ENCODE measurements around the gene DNAH11. TPM values are rescaled to one million over a fixed set of nuclear protein-coding genes. Genes with fewer than 3 reads are reported as not detected.

Gene DNAH11
- polyA plus RNA-seq, 1 donor from 2014 or later: 0.16 TPM

DNA sequence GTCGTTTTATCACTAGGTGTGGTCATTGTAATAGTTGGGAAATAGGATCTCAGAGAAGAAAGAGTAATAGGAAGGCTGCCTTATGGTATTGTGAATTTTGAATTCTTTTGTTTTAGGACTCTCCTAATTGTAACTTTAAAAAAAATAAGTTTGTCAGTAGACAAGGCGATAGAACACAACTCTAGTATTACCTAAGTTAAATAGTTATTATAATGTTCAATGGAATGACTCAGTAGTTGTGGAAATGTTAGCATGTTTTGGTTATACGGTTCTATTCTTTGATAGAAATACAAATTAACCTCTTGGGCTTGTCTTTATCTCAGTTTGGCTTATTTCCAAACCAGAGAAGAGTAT is 1.4 kb downstream of the DNAH11 start:
- Histone ChIP-seq H3K27ac (ENCODE audit: low read length) (no peak overlapping the region), H3K9me3 (ENCODE audit: low read length) (no peaks in the 10 kb centered on the region), H4K20me1 (ENCODE audit: insufficient read depth) (no peaks in the 10 kb centered on the region), H3K9me2 (ENCODE audit: insufficient read depth, low read length) (no peaks in the 10 kb centered on the region), H3K79me2 (replicated peaks; ENCODE audit: insufficient read depth, low read length) (no peaks in the 10 kb centered on the region), H3K4me2 (ENCODE audit: low read length) (no peak overlapping the region), H3F3A (ENCODE audit: insufficient read depth, low read length, poor library complexity, severe bottlenecking) (no peaks in the 10 kb centered on the region), H3K27me3 (ENCODE audit: insufficient read depth, low read depth, low read length) (peaks cover 38% of the 10 kb centered on the region), H3K4me3 (ENCODE audit: low read length) (no peak overlapping the region), H2AFZ (ENCODE audit: low read depth, low read length) (no peak overlapping the region), H3K36me3 (ENCODE audit: insufficient read depth, low read length) (no peaks in the 10 kb centered on the region), H3K9ac (ENCODE audit: low read length) (no peak overlapping the region)
- TF ChIP-seq, protein P1, sequence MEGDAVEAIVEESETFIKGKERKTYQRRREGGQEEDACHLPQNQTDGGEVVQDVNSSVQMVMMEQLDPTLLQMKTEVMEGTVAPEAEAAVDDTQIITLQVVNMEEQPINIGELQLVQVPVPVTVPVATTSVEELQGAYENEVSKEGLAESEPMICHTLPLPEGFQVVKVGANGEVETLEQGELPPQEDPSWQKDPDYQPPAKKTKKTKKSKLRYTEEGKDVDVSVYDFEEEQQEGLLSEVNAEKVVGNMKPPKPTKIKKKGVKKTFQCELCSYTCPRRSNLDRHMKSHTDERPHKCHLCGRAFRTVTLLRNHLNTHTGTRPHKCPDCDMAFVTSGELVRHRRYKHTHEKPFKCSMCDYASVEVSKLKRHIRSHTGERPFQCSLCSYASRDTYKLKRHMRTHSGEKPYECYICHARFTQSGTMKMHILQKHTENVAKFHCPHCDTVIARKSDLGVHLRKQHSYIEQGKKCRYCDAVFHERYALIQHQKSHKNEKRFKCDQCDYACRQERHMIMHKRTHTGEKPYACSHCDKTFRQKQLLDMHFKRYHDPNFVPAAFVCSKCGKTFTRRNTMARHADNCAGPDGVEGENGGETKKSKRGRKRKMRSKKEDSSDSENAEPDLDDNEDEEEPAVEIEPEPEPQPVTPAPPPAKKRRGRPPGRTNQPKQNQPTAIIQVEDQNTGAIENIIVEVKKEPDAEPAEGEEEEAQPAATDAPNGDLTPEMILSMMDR (IDR thresholded peaks at IDR 0.05; ENCODE audit: poor library complexity, severe bottlenecking): no peak
- TF ChIP-seq POLR2AphosphoS5 (IDR thresholded peaks at IDR 0.05) (no peak), EP300 (conservative IDR thresholded peaks at IDR 0.05; ENCODE audit: poor library complexity, severe bottlenecking) (no peak), RAD21 (conservative IDR thresholded peaks at IDR 0.05) (no peak)

DNA sequence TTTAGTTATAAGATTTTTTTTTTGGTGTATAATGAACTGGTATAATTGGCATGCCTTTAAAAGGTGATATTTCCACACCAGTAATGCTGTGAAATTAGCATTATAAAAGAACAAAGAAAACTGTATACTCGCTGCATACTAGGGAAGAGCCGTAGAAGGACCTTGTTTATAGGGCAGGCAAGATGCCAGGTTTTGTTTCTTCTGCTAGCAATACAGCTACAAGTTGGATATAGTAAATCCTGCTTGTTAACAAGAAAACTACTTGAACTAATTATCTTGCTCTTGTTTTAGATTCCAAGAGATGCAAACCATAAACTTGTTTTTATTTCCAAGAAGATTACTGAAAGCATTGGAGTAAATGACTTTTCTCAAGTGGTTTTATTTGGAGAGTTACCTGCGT is 1.9 kb downstream of the DNAH11 start:
- Histone ChIP-seq H2AFZ (ENCODE audit: low read depth, low read length) (no peak overlapping the region), H4K20me1 (ENCODE audit: insufficient read depth) (no peaks in the 10 kb centered on the region), H3K79me2 (replicated peaks; ENCODE audit: insufficient read depth, low read length) (no peaks in the 10 kb centered on the region), H3K9me3 (ENCODE audit: low read length) (no peaks in the 10 kb centered on the region), H3K27me3 (ENCODE audit: insufficient read depth, low read depth, low read length) (peaks cover 38% of the 10 kb centered on the region), H3F3A (ENCODE audit: insufficient read depth, low read length, poor library complexity, severe bottlenecking) (no peaks in the 10 kb centered on the region), H3K4me3 (ENCODE audit: low read length) (no peak overlapping the region), H3K36me3 (ENCODE audit: insufficient read depth, low read length) (no peaks in the 10 kb centered on the region), H3K9ac (ENCODE audit: low read length) (no peak overlapping the region), H3K9me2 (ENCODE audit: insufficient read depth, low read length) (no peaks in the 10 kb centered on the region), H3K4me2 (ENCODE audit: low read length) (no peak overlapping the region), H3K27ac (ENCODE audit: low read length) (no peak overlapping the region)
- no peak for TF ChIP-seq MXI1 (conservative IDR thresholded peaks at IDR 0.05; ENCODE audit: poor library complexity, severe bottlenecking)
- TF ChIP-seq, protein P1 (IDR thresholded peaks at IDR 0.05; ENCODE audit: poor library complexity, severe bottlenecking): no peak

DNA sequence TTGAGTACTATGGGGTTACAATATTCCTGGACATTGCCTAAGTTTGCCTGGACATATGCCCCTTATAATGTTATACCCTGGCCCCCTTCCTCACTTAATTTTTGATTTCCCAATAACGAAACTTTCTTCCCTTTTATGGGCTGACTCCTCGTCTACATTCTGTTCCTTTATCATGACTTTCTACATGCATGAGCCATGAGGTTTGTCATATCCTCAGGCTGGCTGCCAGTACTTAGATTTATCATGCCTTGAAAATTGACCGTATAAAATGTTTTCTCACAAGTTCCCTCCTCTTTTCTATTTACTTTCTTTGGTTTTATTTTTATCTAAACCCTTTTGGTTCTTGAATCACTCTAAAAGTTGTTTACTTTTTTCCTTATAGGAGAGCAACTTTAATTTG is 4.7 kb downstream of the DNAH11 start:
- no peak overlapping the region for H3K9ac ChIP-seq (ENCODE audit: low read length)
- H4K20me1 ChIP-seq (ENCODE audit: insufficient read depth): no peaks in the 10 kb centered on the region
- H3K9me2 ChIP-seq (ENCODE audit: insufficient read depth, low read length): no peaks in the 10 kb centered on the region
- H3K27ac ChIP-seq (ENCODE audit: low read length): no peak overlapping the region
- H3K9me3 ChIP-seq (ENCODE audit: low read length): no peaks in the 10 kb centered on the region
- H3K4me3 ChIP-seq (ENCODE audit: low read length): no peak overlapping the region
- TF ChIP-seq EZH2 (IDR thresholded peaks at IDR 0.05; ENCODE audit: borderline replicate concordance, insufficient read depth, low read length, poor library complexity, severe bottlenecking) (no peak), POLR2AphosphoS5 (IDR thresholded peaks at IDR 0.05) (no peak), SMC3 (conservative IDR thresholded peaks at IDR 0.05; ENCODE audit: poor library complexity) (no peak), TAF1 (IDR thresholded peaks at IDR 0.05; ENCODE audit: low read depth) (no peak), EP300 (conservative IDR thresholded peaks at IDR 0.05; ENCODE audit: poor library complexity, severe bottlenecking) (no peak), MXI1 (conservative IDR thresholded peaks at IDR 0.05; ENCODE audit: poor library complexity, severe bottlenecking) (no peak), RAD21 (conservative IDR thresholded peaks at IDR 0.05) (no peak)
- TF ChIP-seq, protein P2, sequence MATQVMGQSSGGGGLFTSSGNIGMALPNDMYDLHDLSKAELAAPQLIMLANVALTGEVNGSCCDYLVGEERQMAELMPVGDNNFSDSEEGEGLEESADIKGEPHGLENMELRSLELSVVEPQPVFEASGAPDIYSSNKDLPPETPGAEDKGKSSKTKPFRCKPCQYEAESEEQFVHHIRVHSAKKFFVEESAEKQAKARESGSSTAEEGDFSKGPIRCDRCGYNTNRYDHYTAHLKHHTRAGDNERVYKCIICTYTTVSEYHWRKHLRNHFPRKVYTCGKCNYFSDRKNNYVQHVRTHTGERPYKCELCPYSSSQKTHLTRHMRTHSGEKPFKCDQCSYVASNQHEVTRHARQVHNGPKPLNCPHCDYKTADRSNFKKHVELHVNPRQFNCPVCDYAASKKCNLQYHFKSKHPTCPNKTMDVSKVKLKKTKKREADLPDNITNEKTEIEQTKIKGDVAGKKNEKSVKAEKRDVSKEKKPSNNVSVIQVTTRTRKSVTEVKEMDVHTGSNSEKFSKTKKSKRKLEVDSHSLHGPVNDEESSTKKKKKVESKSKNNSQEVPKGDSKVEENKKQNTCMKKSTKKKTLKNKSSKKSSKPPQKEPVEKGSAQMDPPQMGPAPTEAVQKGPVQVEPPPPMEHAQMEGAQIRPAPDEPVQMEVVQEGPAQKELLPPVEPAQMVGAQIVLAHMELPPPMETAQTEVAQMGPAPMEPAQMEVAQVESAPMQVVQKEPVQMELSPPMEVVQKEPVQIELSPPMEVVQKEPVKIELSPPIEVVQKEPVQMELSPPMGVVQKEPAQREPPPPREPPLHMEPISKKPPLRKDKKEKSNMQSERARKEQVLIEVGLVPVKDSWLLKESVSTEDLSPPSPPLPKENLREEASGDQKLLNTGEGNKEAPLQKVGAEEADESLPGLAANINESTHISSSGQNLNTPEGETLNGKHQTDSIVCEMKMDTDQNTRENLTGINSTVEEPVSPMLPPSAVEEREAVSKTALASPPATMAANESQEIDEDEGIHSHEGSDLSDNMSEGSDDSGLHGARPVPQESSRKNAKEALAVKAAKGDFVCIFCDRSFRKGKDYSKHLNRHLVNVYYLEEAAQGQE (IDR thresholded peaks at IDR 0.05; ENCODE audit: borderline replicate concordance): no peak
- TF ChIP-seq, protein P1 (IDR thresholded peaks at IDR 0.05; ENCODE audit: poor library complexity, severe bottlenecking): no peak
- no peak overlapping the region for H3K4me2 ChIP-seq (ENCODE audit: low read length)
- no peaks in the 10 kb centered on the region for H3F3A ChIP-seq (ENCODE audit: insufficient read depth, low read length, poor library complexity, severe bottlenecking)
- H2AFZ ChIP-seq (ENCODE audit: low read depth, low read length): no peak overlapping the region
- peaks cover 30% of the 10 kb centered on the region for H3K27me3 ChIP-seq (ENCODE audit: insufficient read depth, low read depth, low read length)
- no peaks in the 10 kb centered on the region for H3K79me2 ChIP-seq (replicated peaks; ENCODE audit: insufficient read depth, low read length)
- no peaks in the 10 kb centered on the region for H3K36me3 ChIP-seq (ENCODE audit: insufficient read depth, low read length)

Measured in neural cell (in vitro differentiated cells).